Stimulated activated naive CD8-positive, alpha-beta T cell treated with anti-CD3 and anti-CD28 coated beads, Interleukin-15, amount 100 ng/mL, for 72 hours (primary cell): ENCODE data around the gene PDLIM1.

Experiments used
- ATAC-seq: fragments of 150-1000 bp; cut with Tn5 transposase; 2 replicates; pipeline ENCODE4 v1.10.0; 2021; ENCODE audit warnings: mild to moderate bottlenecking, moderate library complexity
- DNase-seq, 2 donors: peaks; one replicate each; pipeline ENCODE4 v3.0.0; 2021 to 2022
- H3K27ac Mint-ChIP-seq, 2 donors: one replicate each; pipeline ENCODE4 v1.8.0; 2022; ENCODE audit warnings: mild to moderate bottlenecking in 2 of 2, mixed read lengths in 2 of 2, moderate library complexity in 2 of 2
- H3K27me3 Mint-ChIP-seq: one replicate; pipeline ENCODE4 v1.8.0; 2022; ENCODE audit warnings: mixed read lengths
- H3K4me1 Mint-ChIP-seq: one replicate; pipeline ENCODE4 v1.8.0; 2022; ENCODE audit warnings: mild to moderate bottlenecking, mixed read lengths
- H3K4me3 Mint-ChIP-seq, 2 donors: one replicate each; pipeline ENCODE4 v1.8.0; 2022; ENCODE audit warnings: mild to moderate bottlenecking in 2 of 2, mixed read lengths in 2 of 2, moderate library complexity in 1 of 2
- H3K9me3 Mint-ChIP-seq, 2 donors: one replicate each; pipeline ENCODE4 v1.8.0; 2022; ENCODE audit warnings: mixed read lengths in 2 of 2

Gene PDLIM1

GRCh38 chr10:95290461-95291364 is at the start of gene PDLIM1:
PDLIM1 (minus strand) TSS chr10:95291003; CDS start chr10:95290915, 88 bp downstream.
- Mint-ChIP-seq H3K27ac (no peak within 1 kb of the TSS), H3K9me3 (no peaks in the 10 kb centered on the region), H3K4me3 (peak within 1 kb of the TSS; percentile 71 to 80), H3K4me1 (peaks cover 20% of the 10 kb centered on the region), H3K27me3 (peaks cover 91% of the 10 kb centered on the region)
- peak; percentile 14 to 33 for DNase-seq
- peak; percentile 65 for ATAC-seq

GRCh38 chr10:95339863-95340262 is 49.1 kb upstream of the PDLIM1 start:
- DNase-seq: no peak
- Mint-ChIP-seq H3K4me1 (no peaks in the 10 kb centered on the region), H3K9me3 (no peaks in the 10 kb centered on the region), H3K4me3 (no peak overlapping the region), H3K27ac (no peak overlapping the region), H3K27me3 (no peaks in the 10 kb centered on the region)
- ATAC-seq: no peak

GRCh38 chr10:95337423-95338160 is 46.8 kb upstream of the PDLIM1 start:
- no peaks in the 10 kb centered on the region for H3K9me3 Mint-ChIP-seq
- DNase-seq (no peak), ATAC-seq (no peak)
- no peak overlapping the region for H3K27ac Mint-ChIP-seq
- no peak overlapping the region for H3K4me3 Mint-ChIP-seq
- H3K4me1 Mint-ChIP-seq: no peaks in the 10 kb centered on the region
- no peaks in the 10 kb centered on the region for H3K27me3 Mint-ChIP-seq

- no peak overlapping the region for H3K4me3 Mint-ChIP-seq
- no peaks in the 10 kb centered on the region for H3K9me3 Mint-ChIP-seq
- ATAC-seq (no peak), DNase-seq (no peak)
- H3K27ac Mint-ChIP-seq: peak overlapping the region in 1 of 2 donors; percentile 16
- H3K4me1 Mint-ChIP-seq: no peaks in the 10 kb centered on the region
- H3K27me3 Mint-ChIP-seq: no peaks in the 10 kb centered on the region
These were observed 45.9 kb upstream of the PDLIM1 start for GRCh38 chr10:95336702-95337101.

GRCh38 chr10:95335933-95336699 is 45.3 kb upstream of the PDLIM1 start:
- no peaks in the 10 kb centered on the region for H3K4me1 Mint-ChIP-seq
- no peak for DNase-seq
- H3K9me3 Mint-ChIP-seq: no peaks in the 10 kb centered on the region
- no peaks in the 10 kb centered on the region for H3K27me3 Mint-ChIP-seq
- ATAC-seq: peak; percentile 22
- no peak overlapping the region for H3K4me3 Mint-ChIP-seq
- H3K27ac Mint-ChIP-seq: no peak overlapping the region

- no peaks in the 10 kb centered on the region for H3K4me1 Mint-ChIP-seq
- H3K27me3 Mint-ChIP-seq: no peaks in the 10 kb centered on the region
- H3K9me3 Mint-ChIP-seq: no peaks in the 10 kb centered on the region
- no peak overlapping the region for H3K4me3 Mint-ChIP-seq
- H3K27ac Mint-ChIP-seq: no peak overlapping the region
- ATAC-seq (no peak), DNase-seq (no peak)
These were observed 44.0 kb upstream of the PDLIM1 start for GRCh38 chr10:95334805-95335144.

GRCh38 chr10:95333997-95334804 is 43.4 kb upstream of the PDLIM1 start:
- Mint-ChIP-seq H3K4me3 (no peak overlapping the region), H3K9me3 (no peaks in the 10 kb centered on the region), H3K4me1 (no peaks in the 10 kb centered on the region), H3K27me3 (no peaks in the 10 kb centered on the region), H3K27ac (no peak overlapping the region)
- no peak for ATAC-seq
- no peak for DNase-seq

- no peak overlapping the region for H3K4me3 Mint-ChIP-seq
- no peak overlapping the region for H3K27ac Mint-ChIP-seq
- DNase-seq (no peak), ATAC-seq (no peak)
- no peaks in the 10 kb centered on the region for H3K27me3 Mint-ChIP-seq
- H3K4me1 Mint-ChIP-seq: no peaks in the 10 kb centered on the region
- H3K9me3 Mint-ChIP-seq: no peaks in the 10 kb centered on the region
These were observed 42.0 kb upstream of the PDLIM1 start for GRCh38 chr10:95332666-95333249.

GRCh38 chr10:95331596-95332130 is 40.9 kb upstream of the PDLIM1 start:
- Mint-ChIP-seq H3K4me3 (no peak overlapping the region), H3K27ac (no peak overlapping the region), H3K9me3 (no peaks in the 10 kb centered on the region), H3K27me3 (no peaks in the 10 kb centered on the region), H3K4me1 (no peaks in the 10 kb centered on the region)
- DNase-seq: no peak
- no peak for ATAC-seq

- Mint-ChIP-seq H3K9me3 (no peaks in the 10 kb centered on the region), H3K27ac (no peak overlapping the region), H3K4me3 (no peak overlapping the region), H3K4me1 (no peaks in the 10 kb centered on the region), H3K27me3 (no peaks in the 10 kb centered on the region)
- DNase-seq: no peak
- no peak for ATAC-seq
These were observed 40.2 kb upstream of the PDLIM1 start for GRCh38 chr10:95330966-95331453.

GRCh38 chr10:95329296-95329695 is 38.5 kb upstream of the PDLIM1 start:
- DNase-seq: no peak
- no peak overlapping the region for H3K4me3 Mint-ChIP-seq
- H3K27ac Mint-ChIP-seq: no peak overlapping the region

GRCh38 chr10:95328013-95328412 is 37.2 kb upstream of the PDLIM1 start:
- Mint-ChIP-seq H3K4me1 (no peaks in the 10 kb centered on the region), H3K27ac (no peak overlapping the region), H3K9me3 (no peaks in the 10 kb centered on the region), H3K4me3 (no peak overlapping the region), H3K27me3 (no peaks in the 10 kb centered on the region)
- no peak for DNase-seq
- ATAC-seq: no peak

More at GRCh38 chr10:95329296-95329695, 38.5 kb upstream of the PDLIM1 start:
- H3K27me3 Mint-ChIP-seq: no peaks in the 10 kb centered on the region
- no peaks in the 10 kb centered on the region for H3K4me1 Mint-ChIP-seq
- H3K9me3 Mint-ChIP-seq: no peaks in the 10 kb centered on the region
- no peak for ATAC-seq

- ATAC-seq (no peak), DNase-seq (no peak)
- Mint-ChIP-seq H3K4me1 (no peaks in the 10 kb centered on the region), H3K4me3 (no peak overlapping the region), H3K27me3 (no peaks in the 10 kb centered on the region), H3K9me3 (no peaks in the 10 kb centered on the region), H3K27ac (no peak overlapping the region)
These were observed 36.6 kb upstream of the PDLIM1 start for GRCh38 chr10:95327367-95327766.

GRCh38 chr10:95326396-95326795 is 35.6 kb upstream of the PDLIM1 start:
- no peak for DNase-seq
- Mint-ChIP-seq H3K27me3 (no peaks in the 10 kb centered on the region), H3K4me3 (no peak overlapping the region), H3K4me1 (no peaks in the 10 kb centered on the region), H3K9me3 (no peaks in the 10 kb centered on the region), H3K27ac (no peak overlapping the region)
- no peak for ATAC-seq
